ENCODE data around the gene ATP5PF. TPM values are rescaled to one million over a fixed set of nuclear protein-coding genes. Genes with fewer than 3 reads are reported as not detected.

Gene ATP5PF
- polyA plus RNA-seq, 3 donors: 124 to 360 (median 340) TPM

GRCh38 chr21:25776440-25776839, 41.7 kb upstream of the ATP5PF start:
- intact Hi-C loops (cut with micrococcal nuclease): no loop called here
- Mint-ChIP-seq H3K4me3 (no peak overlapping the region), H3K36me3 (no peaks in the 10 kb centered on the region), H3K27ac (no peak overlapping the region), H3K9me3 (peaks cover 6 to 13% (median 8%) of the 10 kb centered on the region in 7 donors), H3K4me1 (peaks cover 12% of the 10 kb centered on the region), H3K27me3 (ENCODE audit: low read depth in 3 of 3) (no peaks in the 10 kb centered on the region)
- Histone ChIP-seq H3K4me3 (replicated peaks in 1 of 3; ENCODE audit: low read depth in 2 of 3, low read length in 3 of 3) (no peak overlapping the region), H2AFZ (ENCODE audit: insufficient read depth, low read depth, low read length, poor library complexity, severe bottlenecking) (no peak overlapping the region), H3K4me2 (replicated peaks; ENCODE audit: extremely low read depth, low read length, poor library complexity, severe bottlenecking) (no peak overlapping the region), H3K4me1 (ENCODE audit: control insufficient read depth in 1 of 2, insufficient read depth in 2 of 2, low read length in 2 of 2) (peaks cover 9 to 15% of the 10 kb centered on the region in 2 donors), H3K9me3 (replicated peaks in 1 of 2; ENCODE audit: control insufficient read depth in 1 of 2, insufficient read depth in 1 of 2, low read length in 2 of 2) (peaks cover 0 to 17% of the 10 kb centered on the region in 2 donors), H3K36me3 (replicated peaks in 1 of 2; ENCODE audit: control insufficient read depth in 1 of 2, insufficient read depth in 2 of 2, low read length in 2 of 2) (no peaks in the 10 kb centered on the region), H4K20me1 (ENCODE audit: insufficient read depth, low read length) (no peaks in the 10 kb centered on the region), H3K27ac (ENCODE audit: low read depth in 1 of 2, low read length in 2 of 2) (no peak overlapping the region), H3K9ac (ENCODE audit: insufficient read depth, low read length, poor library complexity, severe bottlenecking) (no peak overlapping the region), H3K27me3 (ENCODE audit: control insufficient read depth in 2 of 2, insufficient read depth in 2 of 2, low read length in 2 of 2) (no peaks in the 10 kb centered on the region), H3K79me2 (ENCODE audit: insufficient read depth, low read length) (no peaks in the 10 kb centered on the region)
- no peak for DNase-seq
- no CpG with 5 or more reads among the region's 4 CpGs for WGBS (ENCODE audit: insufficient coverage)
- TF ChIP-seq, protein P1, sequence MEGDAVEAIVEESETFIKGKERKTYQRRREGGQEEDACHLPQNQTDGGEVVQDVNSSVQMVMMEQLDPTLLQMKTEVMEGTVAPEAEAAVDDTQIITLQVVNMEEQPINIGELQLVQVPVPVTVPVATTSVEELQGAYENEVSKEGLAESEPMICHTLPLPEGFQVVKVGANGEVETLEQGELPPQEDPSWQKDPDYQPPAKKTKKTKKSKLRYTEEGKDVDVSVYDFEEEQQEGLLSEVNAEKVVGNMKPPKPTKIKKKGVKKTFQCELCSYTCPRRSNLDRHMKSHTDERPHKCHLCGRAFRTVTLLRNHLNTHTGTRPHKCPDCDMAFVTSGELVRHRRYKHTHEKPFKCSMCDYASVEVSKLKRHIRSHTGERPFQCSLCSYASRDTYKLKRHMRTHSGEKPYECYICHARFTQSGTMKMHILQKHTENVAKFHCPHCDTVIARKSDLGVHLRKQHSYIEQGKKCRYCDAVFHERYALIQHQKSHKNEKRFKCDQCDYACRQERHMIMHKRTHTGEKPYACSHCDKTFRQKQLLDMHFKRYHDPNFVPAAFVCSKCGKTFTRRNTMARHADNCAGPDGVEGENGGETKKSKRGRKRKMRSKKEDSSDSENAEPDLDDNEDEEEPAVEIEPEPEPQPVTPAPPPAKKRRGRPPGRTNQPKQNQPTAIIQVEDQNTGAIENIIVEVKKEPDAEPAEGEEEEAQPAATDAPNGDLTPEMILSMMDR (IDR thresholded peaks at IDR 0.05): no peak

DNA sequence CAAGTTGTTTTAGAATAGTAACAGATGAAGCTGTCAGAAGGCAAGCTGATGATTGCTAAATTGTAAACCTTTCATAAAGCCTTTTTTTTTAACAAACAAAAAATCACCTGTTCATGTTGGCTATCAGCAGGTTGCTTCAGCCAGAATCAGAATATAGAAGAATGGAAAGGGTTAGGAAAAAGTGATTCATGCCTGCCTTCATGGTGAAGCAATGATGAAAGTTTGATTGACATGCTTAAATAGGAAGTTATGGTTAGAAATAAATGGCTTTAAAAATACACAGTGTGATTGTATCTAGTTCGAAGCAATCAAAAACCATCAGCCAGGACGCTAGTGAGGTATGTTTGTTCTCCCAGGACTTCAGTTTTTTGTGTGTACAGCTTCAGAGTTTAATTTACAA, 38.0 kb upstream of the ATP5PF start:
- WGBS (ENCODE audit: insufficient coverage): no CpG with 5 or more reads among the region's 2 CpGs
- Histone ChIP-seq H3K4me2 (replicated peaks; ENCODE audit: extremely low read depth, low read length, poor library complexity, severe bottlenecking) (peak overlapping the region; percentile 71), H3K4me3 (replicated peaks in 1 of 3; ENCODE audit: low read depth in 2 of 3, low read length in 3 of 3) (peak overlapping the region; percentile 18 to 65 (median 47)), H3K9ac (ENCODE audit: insufficient read depth, low read length, poor library complexity, severe bottlenecking) (peak overlapping the region; percentile 40), H3K27ac (ENCODE audit: low read depth in 1 of 2, low read length in 2 of 2) (peak overlapping the region in 1 of 2 donors; percentile 89), H2AFZ (ENCODE audit: insufficient read depth, low read depth, low read length, poor library complexity, severe bottlenecking) (peak overlapping the region; percentile 63), H3K4me1 (ENCODE audit: control insufficient read depth in 1 of 2, insufficient read depth in 2 of 2, low read length in 2 of 2) (peaks cover 9 to 15% of the 10 kb centered on the region in 2 donors), H3K27me3 (ENCODE audit: control insufficient read depth in 2 of 2, insufficient read depth in 2 of 2, low read length in 2 of 2) (no peaks in the 10 kb centered on the region), H3K36me3 (replicated peaks in 1 of 2; ENCODE audit: control insufficient read depth in 1 of 2, insufficient read depth in 2 of 2, low read length in 2 of 2) (peaks cover 10 to 27% of the 10 kb centered on the region in 2 donors), H3K79me2 (ENCODE audit: insufficient read depth, low read length) (no peaks in the 10 kb centered on the region), H3K9me3 (replicated peaks in 1 of 2; ENCODE audit: control insufficient read depth in 1 of 2, insufficient read depth in 1 of 2, low read length in 2 of 2) (peaks cover 0 to under 1% of the 10 kb centered on the region in 2 donors), H4K20me1 (ENCODE audit: insufficient read depth, low read length) (no peaks in the 10 kb centered on the region)
- H3K4me1 Mint-ChIP-seq: peaks cover 12% of the 10 kb centered on the region
- peaks cover 13 to 21% of the 10 kb centered on the region in 2 donors for H3K36me3 Mint-ChIP-seq
- TF ChIP-seq, protein P1 (IDR thresholded peaks at IDR 0.05): no peak
- DNase-seq: peak; percentile 8 to 50 (median 49)
- H3K27me3 Mint-ChIP-seq (ENCODE audit: low read depth in 3 of 3): no peaks in the 10 kb centered on the region
- intact Hi-C loops (cut with micrococcal nuclease): no loop called here
- H3K9me3 Mint-ChIP-seq: peaks cover 0 to 3% (median 0%) of the 10 kb centered on the region in 7 donors
- peak overlapping the region; percentile 62 to 76 for H3K4me3 Mint-ChIP-seq
- peak overlapping the region; percentile 65 to 90 (median 81) for H3K27ac Mint-ChIP-seq

Measured in CD14-positive monocyte (primary cell).